MCF 10A (cell line): Measurements from ENCODE around the gene IPO13. TPM values are rescaled to one million over a fixed set of nuclear protein-coding genes. Genes with fewer than 3 reads are reported as not detected.

ENCODE experiments used
- BruUV-seq: library from RNA; stranded (reverse); fragments of 400-500 nt; replicated peaks from 2 replicates; lab custom pipeline; 2021; lab: Mats Ljungman, UMichigan
- CTCF ChIA-PET: fragments of 300-600 bp; sonication (Branson Sonifier 250); formaldehyde crosslinking; extraction: SDS; loops from one replicate; lab custom pipeline; 2021; ENCODE audit warnings: antibody characterized with exemption, inconsistent platforms; lab: Yijun Ruan, JAX
- POLR2A ChIA-PET: fragments of 300-600, 350-650 bp; sonication (Branson Sonifier 250); formaldehyde crosslinking; extraction: SDS; loops from one replicate; lab custom pipeline; 2020; ENCODE audit warnings: antibody characterized with exemption, inconsistent platforms; lab: Yijun Ruan, JAX
- DNase-seq: peaks from one replicate; pipeline ENCODE4 v3.0.0-alpha.2; 2018; ENCODE audit not compliant: unreplicated experiment
- H3K27ac Mint-ChIP-seq: one replicate; pipeline ENCODE4 v1.8.0; 2022; ENCODE audit warnings: mild to moderate bottlenecking, low read depth, mixed read lengths; ENCODE audit not compliant: unreplicated experiment
- H3K27me3 Mint-ChIP-seq: one replicate; pipeline ENCODE4 v1.8.0; 2022; ENCODE audit warnings: mixed read lengths; ENCODE audit not compliant: insufficient read depth, unreplicated experiment
- H3K36me3 Mint-ChIP-seq: one replicate; pipeline ENCODE4 v1.8.0; 2022; ENCODE audit warnings: mild to moderate bottlenecking, moderate library complexity, mixed read lengths; ENCODE audit not compliant: insufficient read depth, unreplicated experiment
- H3K4me1 Mint-ChIP-seq: one replicate; pipeline ENCODE4 v1.8.0; 2022; ENCODE audit warnings: mixed read lengths; ENCODE audit not compliant: insufficient read depth, unreplicated experiment
- H3K4me3 Mint-ChIP-seq: one replicate; pipeline ENCODE4 v1.8.0; 2022; ENCODE audit warnings: mild to moderate bottlenecking, moderate library complexity, mixed read lengths; ENCODE audit not compliant: unreplicated experiment
- H3K9me3 Mint-ChIP-seq: one replicate; pipeline ENCODE4 v1.8.0; 2022; ENCODE audit warnings: mixed read lengths; ENCODE audit not compliant: unreplicated experiment
- CTCF ChIP-seq: fragments of 200-600 bp; IDR thresholded peaks from one replicate; pipeline ENCODE4 v1.8.0; 2022; ENCODE audit warnings: antibody characterized with exemption, mild to moderate bottlenecking; ENCODE audit not compliant: unreplicated experiment
- intact Hi-C: fragments of 100-400 bp; cut with micrococcal nuclease; formaldehyde crosslinking; loops from 2 replicates; pipeline ENCODE4 v1.14.1; 2022
- total RNA-seq: library from RNA; stranded (reverse); gene quantifications from 2 replicates; pipeline ENCODE4 v1.2.3, GENCODE V29; 2022

The IPO13 gene
- total RNA-seq, 1 experiment from 2014 or later: 23.9 TPM

- intact Hi-C loops: loop anchor here (10.0 kb wide), 2 partner anchors 83 to 703 kb away; no protein-coding TSS in a partner anchor
- no peak for TF ChIP-seq CTCF
- ChIA-PET POLR2A (interaction anchor here (0.5 to 3.8 kb wide), 7 partner anchors 9 to 265 kb away, joined by 3 to 17 read pairs (median 5); partner anchors contain the start of gene IPO13), CTCF (interaction anchor here (0.7 to 1.2 kb wide), 5 partner anchors 8 to 174 kb away, joined by 3 to 7 read pairs (median 4); partner anchors contain the start of gene IPO13)
- no TSS peak for BruUV-seq
- Mint-ChIP-seq H3K36me3 (no peaks in the 10 kb centered on the region), H3K9me3 (no peaks in the 10 kb centered on the region), H3K4me1 (peaks cover 22% of the 10 kb centered on the region), H3K4me3 (no peak overlapping the region), H3K27me3 (no peaks in the 10 kb centered on the region), H3K27ac (no peak overlapping the region)
- no peak for DNase-seq
Observed at GRCh38 chr1:43937179-43937865, 9.4 kb upstream of the IPO13 start.

GRCh38 chr1:43938383-43938782 is 8.4 kb upstream of the IPO13 start:
- no TSS peak for BruUV-seq
- DNase-seq: no peak
- intact Hi-C loops: loop anchor here (10.0 kb wide), 2 partner anchors 84 to 704 kb away; no protein-coding TSS in a partner anchor
- ChIA-PET POLR2A (interaction anchor here (0.8 to 1.6 kb wide), 2 partner anchors 36 to 56 kb away, joined by 3 to 4 read pairs; partner anchors contain the start of gene ATP6V0B), CTCF (interaction anchor here (0.5 to 3.0 kb wide), 5 partner anchors 7 to 186 kb away, joined by 3 to 20 read pairs (median 4); no protein-coding TSS in a partner anchor)
- no peaks in the 10 kb centered on the region for H3K27me3 Mint-ChIP-seq
- no peak overlapping the region for H3K27ac Mint-ChIP-seq
- peaks cover 12% of the 10 kb centered on the region for H3K4me1 Mint-ChIP-seq
- H3K36me3 Mint-ChIP-seq: no peaks in the 10 kb centered on the region
- no peaks in the 10 kb centered on the region for H3K9me3 Mint-ChIP-seq
- TF ChIP-seq CTCF: no peak
- no peak overlapping the region for H3K4me3 Mint-ChIP-seq

- H3K9me3 Mint-ChIP-seq: no peaks in the 10 kb centered on the region
- POLR2A ChIA-PET: interaction anchor here (1.6 to 1.8 kb wide), 2 partner anchors 35 to 175 kb away, joined by 4 to 7 read pairs; partner anchors contain the start of gene ATP6V0B
- H3K27me3 Mint-ChIP-seq: no peaks in the 10 kb centered on the region
- no peak overlapping the region for H3K4me3 Mint-ChIP-seq
- intact Hi-C loops: loop anchor here (10.0 kb wide), 2 partner anchors 84 to 704 kb away; no protein-coding TSS in a partner anchor
- peaks cover 5% of the 10 kb centered on the region for H3K36me3 Mint-ChIP-seq
- CTCF ChIA-PET: interaction anchor here (1.0 to 3.0 kb wide), 3 partner anchors 109 to 178 kb away, joined by 3 to 20 read pairs (median 4); no protein-coding TSS in a partner anchor
- no peak for DNase-seq
- no peak overlapping the region for H3K27ac Mint-ChIP-seq
- no TSS peak for BruUV-seq
- no peak for TF ChIP-seq CTCF
- H3K4me1 Mint-ChIP-seq: peaks cover 9% of the 10 kb centered on the region
Observed at GRCh38 chr1:43938892-43939587, 7.7 kb upstream of the IPO13 start.
